Posterior cingulate gyrus (tissue), 11 donors: ENCODE data around the gene KCNMA1.

Source experiments
- DNase-seq, 10 donors: peaks; one replicate each; pipeline versions ENCODE4 v3.0.0 to v3.0.0-alpha.2; 2020 to 2021; ENCODE audit warnings: mixed read lengths in 3 of 10
- intact Hi-C: fragments of 100-400 bp; cut with DNase I; formaldehyde crosslinking; loops from one replicate; pipeline ENCODE4 v1.15.1; 2023

KCNMA1 gene

GRCh38 chr10:77501152-77501845 lies 136.3 kb downstream of the KCNMA1 start:
- peak in 8 of 10 donors; percentile 26 to 89 (median 48) for DNase-seq
- intact Hi-C loops, result no loop called here

GRCh38 chr10:77500754-77501151 lies 136.9 kb downstream of the KCNMA1 start:
- intact Hi-C loops, result no loop called here
- DNase-seq, result no peak

GRCh38 chr10:77498829-77499228 lies 138.8 kb downstream of the KCNMA1 start:
- DNase-seq, result no peak
- intact Hi-C loops, result loop anchor here (10.0 kb wide), 1 partner anchor 324 kb away; no protein-coding TSS in a partner anchor

- DNase-seq, result no peak
- intact Hi-C loops, result loop anchor here (10.0 kb wide), 1 partner anchor 323 kb away; no protein-coding TSS in a partner anchor
Measured at GRCh38 chr10:77498210-77498609, 139.4 kb downstream of the KCNMA1 start.

GRCh38 chr10:77497748-77498147 lies 139.9 kb downstream of the KCNMA1 start:
- intact Hi-C loops, result loop anchor here (10.0 kb wide), 1 partner anchor 323 kb away; no protein-coding TSS in a partner anchor
- no peak for DNase-seq

- DNase-seq, result no peak
- intact Hi-C loops, result loop anchor here (10.0 kb wide), 1 partner anchor 322 kb away; no protein-coding TSS in a partner anchor
Measured at GRCh38 chr10:77496941-77497420, 140.6 kb downstream of the KCNMA1 start.

GRCh38 chr10:77494756-77495541 lies 142.7 kb downstream of the KCNMA1 start:
- DNase-seq, result no peak
- intact Hi-C loops, result loop anchor here (10.0 kb wide), 1 partner anchor 320 kb away; no protein-coding TSS in a partner anchor

GRCh38 chr10:77494327-77494726 lies 143.3 kb downstream of the KCNMA1 start:
- intact Hi-C loops, result loop anchor here (10.0 kb wide), 1 partner anchor 320 kb away; no protein-coding TSS in a partner anchor
- no peak for DNase-seq

GRCh38 chr10:77493851-77494261 lies 143.8 kb downstream of the KCNMA1 start:
- DNase-seq, result no peak
- intact Hi-C loops, result loop anchor here (10.0 kb wide), 1 partner anchor 319 kb away; no protein-coding TSS in a partner anchor

GRCh38 chr10:77493239-77493806 lies 144.3 kb downstream of the KCNMA1 start:
- intact Hi-C loops, result loop anchor here (10.0 kb wide), 1 partner anchor 319 kb away; no protein-coding TSS in a partner anchor

GRCh38 chr10:77492368-77492994 lies 145.1 kb downstream of the KCNMA1 start:
- DNase-seq, result no peak
- intact Hi-C loops, result loop anchor here (10.0 kb wide), 1 partner anchor 318 kb away; no protein-coding TSS in a partner anchor

More at GRCh38 chr10:77493239-77493806, 144.3 kb downstream of the KCNMA1 start:
- DNase-seq, result no peak

- DNase-seq, result no peak
- intact Hi-C loops, result loop anchor here (10.0 kb wide), 1 partner anchor 316 kb away; no protein-coding TSS in a partner anchor
Measured at GRCh38 chr10:77490534-77491314, 146.9 kb downstream of the KCNMA1 start.

GRCh38 chr10:77486517-77486916 lies 151.1 kb downstream of the KCNMA1 start:
- DNase-seq, result no peak
- intact Hi-C loops, result no loop called here

GRCh38 chr10:77485847-77486246 lies 151.8 kb downstream of the KCNMA1 start:
- intact Hi-C loops, result no loop called here
- DNase-seq, result no peak

- intact Hi-C loops, result no loop called here
- DNase-seq, result no peak
Measured at GRCh38 chr10:77482072-77482471, 155.5 kb downstream of the KCNMA1 start.

- peak in 1 of 10 donors; percentile 8 for DNase-seq
- intact Hi-C loops, result no loop called here
Measured at GRCh38 chr10:77479586-77479985, 158.0 kb downstream of the KCNMA1 start.

- no peak for DNase-seq
- intact Hi-C loops, result no loop called here
Measured at GRCh38 chr10:77478962-77479359, 158.6 kb downstream of the KCNMA1 start.

- no peak for DNase-seq
- intact Hi-C loops, result no loop called here
Measured at GRCh38 chr10:77478247-77478961, 159.2 kb downstream of the KCNMA1 start.

GRCh38 chr10:77475522-77475921 lies 162.1 kb downstream of the KCNMA1 start:
- intact Hi-C loops, result no loop called here

More at GRCh38 chr10:77475522-77475921, 162.1 kb downstream of the KCNMA1 start:
- DNase-seq, result no peak
